ENCODE data around the gene CENPI.
"Not testable (repeated sequence)": the region's sequence is repeated elsewhere in the genome, so short reads cannot be mapped to it uniquely, and the experiment has no call there.

Gene CENPI, protein sequence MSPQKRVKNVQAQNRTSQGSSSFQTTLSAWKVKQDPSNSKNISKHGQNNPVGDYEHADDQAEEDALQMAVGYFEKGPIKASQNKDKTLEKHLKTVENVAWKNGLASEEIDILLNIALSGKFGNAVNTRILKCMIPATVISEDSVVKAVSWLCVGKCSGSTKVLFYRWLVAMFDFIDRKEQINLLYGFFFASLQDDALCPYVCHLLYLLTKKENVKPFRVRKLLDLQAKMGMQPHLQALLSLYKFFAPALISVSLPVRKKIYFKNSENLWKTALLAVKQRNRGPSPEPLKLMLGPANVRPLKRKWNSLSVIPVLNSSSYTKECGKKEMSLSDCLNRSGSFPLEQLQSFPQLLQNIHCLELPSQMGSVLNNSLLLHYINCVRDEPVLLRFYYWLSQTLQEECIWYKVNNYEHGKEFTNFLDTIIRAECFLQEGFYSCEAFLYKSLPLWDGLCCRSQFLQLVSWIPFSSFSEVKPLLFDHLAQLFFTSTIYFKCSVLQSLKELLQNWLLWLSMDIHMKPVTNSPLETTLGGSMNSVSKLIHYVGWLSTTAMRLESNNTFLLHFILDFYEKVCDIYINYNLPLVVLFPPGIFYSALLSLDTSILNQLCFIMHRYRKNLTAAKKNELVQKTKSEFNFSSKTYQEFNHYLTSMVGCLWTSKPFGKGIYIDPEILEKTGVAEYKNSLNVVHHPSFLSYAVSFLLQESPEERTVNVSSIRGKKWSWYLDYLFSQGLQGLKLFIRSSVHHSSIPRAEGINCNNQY

DNA sequence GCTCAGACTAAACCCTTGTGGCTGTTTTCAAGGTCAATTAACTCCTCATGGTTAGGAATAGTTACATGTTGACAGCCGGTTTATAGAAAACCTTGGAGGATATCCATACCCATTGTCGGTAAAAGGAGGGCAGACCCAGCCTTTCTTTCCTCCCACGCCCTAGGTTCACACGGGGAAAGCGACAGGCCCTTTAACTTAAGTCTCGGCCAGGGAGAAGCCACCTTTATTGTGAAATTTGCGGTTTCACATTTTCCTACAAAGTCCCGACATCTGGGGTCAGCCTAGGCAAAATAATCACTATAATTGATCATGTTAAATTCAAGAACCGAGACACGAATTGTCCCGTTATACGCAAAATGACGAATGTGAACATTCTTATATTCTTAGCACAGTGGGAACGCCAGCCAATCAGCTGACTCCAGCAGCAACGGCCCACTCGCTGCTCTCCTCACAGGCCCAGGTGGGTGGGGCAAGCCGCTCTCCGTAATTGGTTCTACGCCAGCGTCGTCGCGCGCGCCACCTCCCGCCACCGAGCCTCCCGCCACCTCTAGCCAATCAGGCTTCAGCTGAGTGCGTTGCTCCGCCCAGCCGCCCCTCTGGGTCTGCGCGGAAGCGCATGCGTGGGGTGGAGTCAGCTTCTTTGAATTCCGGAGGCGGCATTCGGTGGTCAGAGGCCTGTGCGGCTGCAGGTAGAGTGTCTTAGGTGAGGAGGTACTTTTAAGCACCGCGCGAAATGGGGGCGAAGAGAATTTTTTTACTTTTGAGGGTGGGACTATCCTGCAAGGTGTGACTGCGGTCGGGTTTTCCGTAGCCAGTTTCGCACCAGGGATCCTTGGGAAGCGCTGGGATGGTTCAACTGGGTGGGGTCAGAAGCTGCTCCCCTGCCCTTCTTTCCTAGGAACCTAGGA, at the start of gene CENPI:
TSS of gene CENPI (plus strand) at position 659 of the 908 bp plus-strand sequence. CDS start 2,867 bp downstream, outside the sequence.
- DNase-seq (ENCODE audit: low read depth in 2 of 2) = peak; percentile 86 to 89

- DNase-seq (ENCODE audit: low read depth in 2 of 2) = no peak
These were observed 46.9 kb upstream of the CENPI start for GRCh38 chrX:101051153-101051548.

- DNase-seq (ENCODE audit: low read depth in 2 of 2) = peak; percentile 71
These were observed 46.3 kb upstream of the CENPI start, which contains the start of gene TRMT2B for GRCh38 chrX:101051549-101052302. TRMT2B (minus strand) TSS chrX:101052111; CDS start chrX:101042289, 9,822 bp downstream.

DNA sequence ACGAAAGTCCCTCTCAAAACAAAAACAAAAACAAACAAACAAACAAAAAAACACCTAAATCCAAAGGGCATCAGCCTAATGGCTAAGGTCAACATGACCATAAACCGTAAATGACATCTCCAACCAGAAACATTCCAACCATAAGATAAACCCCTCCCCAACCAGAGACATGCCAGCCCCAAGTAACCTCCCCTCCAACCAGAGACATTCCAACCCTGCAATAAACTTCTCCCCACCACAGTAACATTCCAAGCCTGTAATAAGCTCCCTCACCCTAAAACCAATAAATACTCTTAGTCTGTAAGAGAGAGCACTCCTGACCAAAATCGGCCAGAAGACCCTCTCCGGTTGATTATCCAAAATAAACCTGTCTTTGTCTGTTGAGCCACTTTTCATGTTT, 41.5 kb upstream of the CENPI start:
- DNase-seq (ENCODE audit: low read depth in 2 of 2) = not testable (repeated sequence)

DNA sequence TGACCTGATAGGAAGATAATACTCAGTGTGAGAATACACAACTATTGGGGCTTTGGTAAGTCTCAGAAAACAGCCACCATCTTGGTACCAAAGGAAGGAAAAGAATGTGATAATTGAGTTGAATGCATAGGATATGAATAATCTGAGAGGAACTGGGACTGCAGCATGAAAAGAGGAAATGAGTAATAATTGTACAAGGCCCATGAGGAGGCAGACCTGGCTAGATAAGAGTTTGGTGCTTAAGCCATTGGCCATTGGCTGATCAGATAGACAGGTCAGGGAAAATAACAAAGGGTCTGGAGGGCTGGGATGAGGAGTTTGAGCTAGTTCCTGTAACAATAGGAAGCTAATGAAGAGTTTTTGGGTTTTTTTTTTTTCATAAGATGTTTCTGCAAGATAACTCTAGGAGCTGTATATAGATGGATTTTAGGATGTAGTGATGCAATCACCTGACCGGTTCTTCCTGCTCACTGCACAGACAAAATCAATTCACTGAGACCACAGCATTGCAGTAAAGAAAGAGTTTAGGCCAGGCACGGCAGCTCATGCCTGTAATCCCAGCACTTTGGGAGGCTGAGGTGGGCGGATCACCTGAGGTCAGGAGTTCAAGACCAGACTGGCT, 40.8 kb upstream of the CENPI start:
- no peak for DNase-seq (ENCODE audit: low read depth in 2 of 2)

- DNase-seq (ENCODE audit: low read depth in 2 of 2) = no peak
These were observed 35.8 kb upstream of the CENPI start for GRCh38 chrX:101062176-101062575.

GRCh38 chrX:101071582-101071981, 26.4 kb upstream of the CENPI start:
- no peak for DNase-seq (ENCODE audit: low read depth in 2 of 2)

DNA sequence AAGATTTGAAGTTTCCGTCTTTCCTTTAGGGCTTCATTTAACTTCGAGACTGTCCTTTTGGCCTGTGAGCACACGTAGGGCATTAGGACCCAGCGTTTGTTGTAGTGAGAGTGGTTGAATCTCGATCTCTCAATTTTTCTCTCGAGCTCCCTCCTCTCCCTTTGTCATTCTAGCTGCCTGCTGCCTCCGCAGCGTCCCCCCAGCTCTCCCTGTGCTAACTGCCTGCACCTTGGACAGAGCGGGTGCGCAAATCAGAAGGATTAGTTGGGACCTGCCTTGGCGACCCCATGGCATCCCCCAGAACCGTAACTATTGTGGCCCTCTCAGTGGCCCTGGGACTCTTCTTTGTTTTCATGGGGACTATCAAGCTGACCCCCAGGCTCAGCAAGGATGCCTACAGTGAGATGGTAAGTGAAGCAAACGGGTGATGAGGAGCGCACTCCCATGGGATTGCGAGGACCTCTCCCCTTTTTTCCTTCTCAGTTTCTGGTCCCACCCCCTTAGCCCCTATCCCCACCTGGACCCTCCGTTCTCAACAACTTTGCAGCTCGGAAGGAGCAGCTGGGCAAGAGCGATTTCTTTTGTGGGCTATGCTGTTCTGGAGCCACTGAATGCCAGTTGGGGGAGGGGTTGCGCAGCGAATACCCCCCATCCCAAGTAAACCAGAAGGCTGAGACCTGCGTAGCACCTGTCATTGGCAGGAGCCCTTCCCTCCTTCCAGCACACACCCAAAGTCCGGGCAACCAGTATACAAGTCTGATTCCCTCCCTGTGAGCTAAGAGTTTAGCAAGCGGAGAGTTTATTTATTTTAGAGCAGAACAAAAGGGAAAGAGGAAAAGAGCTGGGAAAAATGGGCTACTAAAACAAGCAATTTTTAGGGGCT, 19.0 kb upstream of the CENPI start, which contains the start of gene TMEM35A:
TSS of gene TMEM35A (plus strand) at position 164 of the 883 bp plus-strand sequence. CDS start at position 288, 124 bp downstream.
- DNase-seq (ENCODE audit: low read depth in 2 of 2) = no peak

DNA sequence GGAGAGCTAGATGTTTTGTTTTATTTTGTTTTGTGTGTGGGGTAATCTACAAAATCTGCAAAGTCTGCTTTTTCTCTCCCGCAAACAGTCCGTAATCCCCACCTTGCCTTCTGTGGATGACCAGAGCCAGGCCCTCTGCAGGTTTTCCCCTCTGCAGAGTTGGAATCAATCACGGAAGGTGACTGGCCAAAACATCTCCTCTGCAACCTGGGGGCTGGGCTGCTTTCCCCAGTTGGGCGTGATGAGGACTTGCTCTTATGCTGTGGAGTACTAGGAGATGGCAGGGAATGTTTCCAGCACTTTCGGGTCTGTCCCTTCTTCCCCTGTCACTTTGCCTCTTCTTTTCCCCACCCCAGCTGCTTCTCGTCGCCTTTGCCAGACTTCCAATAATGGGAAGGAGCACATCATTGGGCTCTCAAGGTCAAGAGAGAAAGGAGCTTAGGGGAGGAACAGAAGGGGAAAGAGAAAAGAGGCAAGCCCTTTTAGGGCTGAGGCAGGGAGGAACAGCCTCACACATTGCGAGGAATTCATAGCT, 18.2 kb upstream of the CENPI start:
- no peak for DNase-seq (ENCODE audit: low read depth in 2 of 2)

DNA sequence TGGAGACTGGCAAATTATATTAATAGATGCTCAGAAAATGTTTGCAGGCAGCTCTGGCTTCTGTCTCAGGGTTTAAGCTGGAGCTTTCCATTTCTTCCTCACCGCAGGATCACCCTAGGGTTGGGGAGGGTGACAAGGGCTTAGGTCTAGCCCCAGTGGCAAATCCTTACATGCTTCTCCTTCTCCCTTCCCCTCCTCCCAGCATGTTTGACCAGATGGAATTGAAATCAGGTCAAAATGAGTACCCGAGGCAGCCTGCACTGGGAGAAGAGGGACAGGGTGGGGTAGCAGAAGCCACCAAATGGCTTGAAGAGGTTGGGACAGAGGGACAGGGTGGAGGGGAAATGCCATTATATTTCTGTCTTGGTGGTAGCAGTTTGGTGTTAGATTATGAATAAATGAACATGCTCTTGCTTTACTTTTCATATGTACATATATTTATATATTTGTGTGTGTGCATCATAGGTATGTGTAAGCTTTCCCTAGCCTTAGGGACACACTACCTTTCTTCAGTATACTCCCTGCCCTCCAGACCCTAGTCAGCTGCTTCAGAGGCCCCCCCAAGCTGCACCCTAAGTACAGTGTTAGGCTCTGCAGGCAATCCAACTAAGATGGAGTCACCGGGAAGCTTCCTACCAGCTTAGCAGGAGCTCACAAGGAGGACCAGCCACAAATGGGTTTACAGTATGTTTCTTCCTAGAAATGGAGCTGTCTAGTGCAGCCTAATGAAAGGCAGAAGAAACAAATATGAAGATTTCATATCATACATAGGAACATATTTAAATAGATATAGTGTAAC, 17.5 kb upstream of the CENPI start:
- no peak for DNase-seq (ENCODE audit: low read depth in 2 of 2)

GRCh38 chrX:101081231-101081630, 16.8 kb upstream of the CENPI start:
- no peak for DNase-seq (ENCODE audit: low read depth in 2 of 2)

DNA sequence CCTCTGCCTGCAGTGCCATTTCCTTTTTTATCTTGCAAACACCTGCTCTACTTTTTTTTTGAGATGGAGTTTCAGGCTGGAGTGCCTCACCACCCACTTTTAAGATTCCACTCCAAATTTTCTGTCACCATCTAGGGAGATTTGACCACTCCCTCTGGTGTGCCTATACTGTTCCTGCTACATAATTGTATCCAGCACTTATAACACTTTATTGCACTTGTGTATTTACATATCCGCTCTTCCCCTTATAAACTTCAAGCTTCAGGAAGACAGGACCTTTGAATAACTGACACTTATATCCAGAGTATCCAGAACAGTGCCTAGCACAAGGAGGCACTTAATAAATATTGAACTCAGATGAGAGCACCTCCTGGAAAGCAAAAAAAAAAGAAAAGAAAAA, 6.2 kb upstream of the CENPI start:
- no peak for DNase-seq (ENCODE audit: low read depth in 2 of 2)

DNA sequence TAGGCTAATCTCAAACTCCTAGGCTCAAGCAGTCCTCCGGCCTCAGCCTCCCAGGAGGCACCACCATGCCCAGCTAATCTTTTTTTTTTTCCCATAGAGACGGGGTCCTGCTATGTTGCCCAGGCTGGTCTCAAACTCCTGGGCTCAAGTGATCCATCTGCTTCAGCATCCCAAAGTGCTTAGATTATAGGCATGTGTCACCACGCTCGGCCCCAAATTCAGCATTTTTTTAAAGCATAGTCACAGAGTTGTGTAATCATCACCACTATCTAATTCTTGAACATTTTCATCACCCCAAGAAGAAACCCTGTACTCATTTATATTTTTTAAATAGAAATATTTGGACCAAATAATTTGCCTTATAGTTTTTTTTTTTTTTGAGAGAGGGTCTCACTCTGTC, 10.3 kb downstream of the CENPI start:
- DNase-seq (ENCODE audit: low read depth in 2 of 2) = no peak

DNA sequence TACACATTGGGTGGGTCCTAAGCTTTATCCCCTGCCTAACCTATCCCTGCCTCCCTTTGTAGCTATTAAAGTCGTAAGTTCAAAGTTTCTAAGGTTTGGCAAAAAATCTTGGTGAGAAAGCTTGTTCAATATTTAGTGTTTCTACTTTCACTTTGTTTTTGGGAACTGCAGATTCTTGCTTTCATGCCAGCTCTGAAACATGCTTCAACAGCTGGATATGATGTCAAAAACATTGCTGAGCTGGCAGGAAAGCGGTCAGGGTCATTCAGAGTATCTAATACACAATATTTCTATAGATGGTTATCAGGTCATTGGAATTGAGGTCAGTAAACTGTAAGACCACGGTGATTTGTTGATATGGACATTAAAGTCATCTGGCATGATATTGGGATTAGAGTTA, 19.7 kb downstream of the CENPI start:
- no peak for DNase-seq (ENCODE audit: low read depth in 2 of 2)

DNA sequence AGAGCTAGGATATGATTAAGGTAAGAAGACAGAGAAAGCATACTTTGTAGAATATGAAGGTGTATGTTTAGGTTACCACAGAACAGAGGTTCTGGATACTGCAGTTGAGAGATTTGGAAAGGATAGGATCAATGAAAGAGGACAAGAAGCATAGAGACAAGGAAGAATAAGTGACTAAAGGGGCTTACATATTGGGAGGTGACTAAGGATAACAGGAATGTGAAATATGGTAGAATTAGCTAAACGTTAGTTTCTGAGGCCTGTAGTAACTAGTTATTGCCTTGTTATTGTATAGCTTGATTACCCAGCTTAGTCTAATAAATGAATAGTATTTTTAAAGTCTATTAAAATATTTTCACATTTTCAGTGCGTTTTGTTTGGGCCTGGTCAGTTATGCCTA, 38.2 kb downstream of the CENPI start:
- no peak for DNase-seq (ENCODE audit: low read depth in 2 of 2)
